Measurements from ENCODE around the gene PLTP.

The PLTP gene

GRCh38 chr20:45948261-45948733, 36.3 kb upstream of the PLTP start:
- in situ Hi-C loops (cut with MboI; ENCODE audit: low pct_unique_long_range_greater_than_20kb, low sequenced_read_pairs, unreplicated experiment) = no loop called here
- no peak for DNase-seq (ENCODE audit: low spot score)
- TF ChIP-seq, protein P1, sequence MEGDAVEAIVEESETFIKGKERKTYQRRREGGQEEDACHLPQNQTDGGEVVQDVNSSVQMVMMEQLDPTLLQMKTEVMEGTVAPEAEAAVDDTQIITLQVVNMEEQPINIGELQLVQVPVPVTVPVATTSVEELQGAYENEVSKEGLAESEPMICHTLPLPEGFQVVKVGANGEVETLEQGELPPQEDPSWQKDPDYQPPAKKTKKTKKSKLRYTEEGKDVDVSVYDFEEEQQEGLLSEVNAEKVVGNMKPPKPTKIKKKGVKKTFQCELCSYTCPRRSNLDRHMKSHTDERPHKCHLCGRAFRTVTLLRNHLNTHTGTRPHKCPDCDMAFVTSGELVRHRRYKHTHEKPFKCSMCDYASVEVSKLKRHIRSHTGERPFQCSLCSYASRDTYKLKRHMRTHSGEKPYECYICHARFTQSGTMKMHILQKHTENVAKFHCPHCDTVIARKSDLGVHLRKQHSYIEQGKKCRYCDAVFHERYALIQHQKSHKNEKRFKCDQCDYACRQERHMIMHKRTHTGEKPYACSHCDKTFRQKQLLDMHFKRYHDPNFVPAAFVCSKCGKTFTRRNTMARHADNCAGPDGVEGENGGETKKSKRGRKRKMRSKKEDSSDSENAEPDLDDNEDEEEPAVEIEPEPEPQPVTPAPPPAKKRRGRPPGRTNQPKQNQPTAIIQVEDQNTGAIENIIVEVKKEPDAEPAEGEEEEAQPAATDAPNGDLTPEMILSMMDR (IDR thresholded peaks at IDR 0.05; ENCODE audit: extremely low read depth, insufficient read depth, missing control alignments) = no peak

GRCh38 chr20:45947110-45947866, 35.3 kb upstream of the PLTP start:
- in situ Hi-C loops (cut with MboI; ENCODE audit: low pct_unique_long_range_greater_than_20kb, low sequenced_read_pairs, unreplicated experiment) = no loop called here
- no peak for DNase-seq (ENCODE audit: low spot score)
- TF ChIP-seq, protein P1 (IDR thresholded peaks at IDR 0.05; ENCODE audit: extremely low read depth, insufficient read depth, missing control alignments) = no peak

DNA sequence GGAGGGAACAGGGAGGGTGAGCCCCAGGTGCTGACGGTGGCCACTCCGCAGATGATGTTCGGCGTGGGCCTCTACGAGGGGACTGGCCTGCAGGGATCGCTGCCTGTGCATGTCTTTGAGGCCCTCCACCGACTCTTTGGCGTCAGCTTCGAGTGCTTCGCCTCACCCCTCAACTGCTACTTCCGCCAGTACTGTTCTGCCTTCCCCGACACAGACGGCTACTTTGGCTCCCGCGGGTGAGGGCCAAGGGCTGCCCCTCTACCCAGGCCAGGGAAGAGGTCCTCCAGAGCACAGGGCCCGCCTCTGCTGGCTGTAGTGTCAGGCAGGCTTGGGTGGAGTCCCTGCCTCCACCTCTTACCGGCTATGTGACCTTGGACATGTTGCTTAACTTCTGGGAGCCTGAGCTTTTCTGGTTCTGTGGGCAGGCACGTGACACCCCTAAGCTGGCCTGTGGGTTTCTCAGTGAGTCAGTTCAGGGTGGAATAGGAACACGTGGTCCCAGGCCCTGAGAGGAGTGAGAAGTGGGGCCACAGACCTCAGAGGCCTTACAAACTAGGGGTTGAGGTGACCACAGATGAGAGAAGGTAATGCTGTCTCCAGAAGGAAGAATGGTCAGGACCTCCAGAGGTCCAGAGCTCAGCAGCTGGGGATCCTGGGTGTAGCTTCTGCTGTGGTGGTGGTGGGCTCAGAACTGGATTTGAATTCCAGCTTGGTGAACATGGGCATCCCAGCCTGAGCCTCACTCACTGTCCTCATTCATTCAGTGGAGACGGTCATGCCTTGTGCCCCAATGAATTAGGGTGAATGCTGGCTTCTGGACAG, 34.4 kb upstream of the PLTP start:
- DNase-seq (ENCODE audit: low spot score) = no peak
- in situ Hi-C loops (cut with MboI; ENCODE audit: low pct_unique_long_range_greater_than_20kb, low sequenced_read_pairs, unreplicated experiment) = no loop called here
- TF ChIP-seq, protein P1 (IDR thresholded peaks at IDR 0.05; ENCODE audit: extremely low read depth, insufficient read depth, missing control alignments) = no peak

- no peak for DNase-seq (ENCODE audit: low spot score)
- in situ Hi-C loops (cut with MboI; ENCODE audit: low pct_unique_long_range_greater_than_20kb, low sequenced_read_pairs, unreplicated experiment) = no loop called here
- TF ChIP-seq, protein P1 (IDR thresholded peaks at IDR 0.05; ENCODE audit: extremely low read depth, insufficient read depth, missing control alignments) = no peak
Observed at GRCh38 chr20:45945678-45946148, 33.8 kb upstream of the PLTP start.

DNA sequence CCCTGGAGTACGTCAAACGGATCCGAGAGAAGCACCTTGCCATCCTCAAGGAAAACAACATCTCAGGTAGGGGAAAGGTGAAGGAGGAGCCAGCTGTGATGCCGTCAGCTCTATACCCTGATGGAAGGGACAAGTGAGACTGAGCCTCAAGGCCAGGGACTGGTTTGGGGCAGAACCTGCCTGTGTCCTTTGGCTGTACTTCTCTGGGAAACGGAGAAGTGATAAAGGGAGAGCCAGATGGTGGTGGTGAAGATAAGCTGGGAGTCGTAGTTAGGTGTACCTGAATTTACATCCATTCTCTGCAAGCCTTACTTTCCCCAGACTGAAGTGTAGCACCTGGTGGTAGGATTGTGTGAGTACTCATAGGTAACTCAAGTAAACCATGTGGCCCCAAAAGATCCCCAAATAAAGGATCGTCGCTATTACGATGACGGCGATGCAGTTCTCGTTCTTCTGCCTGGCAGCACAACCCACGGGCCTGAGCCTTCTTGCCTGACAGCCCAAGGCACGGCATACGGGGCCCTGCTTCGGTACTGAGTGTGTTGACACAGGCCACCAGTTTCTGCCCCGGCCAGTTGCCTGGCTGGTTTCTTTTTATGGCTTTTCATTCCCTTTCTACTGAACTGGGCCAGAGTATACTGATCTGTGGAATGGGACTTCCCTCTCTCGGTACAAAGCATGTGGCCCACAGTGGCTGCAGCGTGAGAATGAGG, 33.2 kb upstream of the PLTP start:
- TF ChIP-seq, protein P1 (IDR thresholded peaks at IDR 0.05; ENCODE audit: extremely low read depth, insufficient read depth, missing control alignments) = no peak
- in situ Hi-C loops (cut with MboI; ENCODE audit: low pct_unique_long_range_greater_than_20kb, low sequenced_read_pairs, unreplicated experiment) = no loop called here
- no peak for DNase-seq (ENCODE audit: low spot score)
